Type B pancreatic cell (in vitro differentiated cells): ENCODE data around the gene NOCT. TPM values are rescaled to one million over a fixed set of nuclear protein-coding genes. Genes with fewer than 3 reads are reported as not detected.
"Not testable (repeated sequence)": the region's sequence is repeated elsewhere in the genome, so short reads cannot be mapped to it uniquely, and the experiment has no call there.

ENCODE experiments used
- DNase-seq: peaks from one replicate; pipeline ENCODE4 v3.0.0; 2021; ENCODE audit warnings: mixed read lengths; ENCODE audit not compliant: unreplicated experiment; ENCODE audit errors: extremely low spot score
- H3K27ac Mint-ChIP-seq: 2 replicates; pipeline ENCODE4 v1.8.0; 2021; ENCODE audit warnings: mild to moderate bottlenecking, mixed read lengths
- H3K27me3 Mint-ChIP-seq: 2 replicates; pipeline ENCODE4 v1.8.0; 2021; ENCODE audit warnings: mixed read lengths
- H3K36me3 Mint-ChIP-seq: 2 replicates; pipeline ENCODE4 v1.8.0; 2021; ENCODE audit warnings: mixed read lengths
- H3K4me1 Mint-ChIP-seq: one replicate; pipeline ENCODE4 v1.8.0; 2021; ENCODE audit warnings: mixed read lengths; ENCODE audit not compliant: unreplicated experiment
- H3K4me3 Mint-ChIP-seq: 2 replicates; pipeline ENCODE4 v1.8.0; 2021; ENCODE audit warnings: mild to moderate bottlenecking, mixed read lengths
- H3K9me3 Mint-ChIP-seq: 2 replicates; pipeline ENCODE4 v1.8.0; 2021; ENCODE audit warnings: mixed read lengths
- CTCF ChIP-seq: fragments of 200-600 bp; sonication (generic); conservative IDR thresholded peaks from 2 replicates; pipeline ENCODE4 v1.5.0; 2021; ENCODE audit warnings: antibody characterized with exemption, mild to moderate bottlenecking
- total RNA-seq: library from RNA; stranded (reverse); gene quantifications from 2 replicates; pipeline ENCODE4 v1.2.1, GENCODE V29; 2021; ENCODE audit warnings: low replicate concordance

NOCT gene
- total RNA-seq, 1 donor from 2014 or later = 9.2 TPM

GRCh38 chr4:139015948-139016471, 429 bp downstream of the NOCT start:
- DNase-seq = no peak
- Mint-ChIP-seq H3K4me1 (peaks cover 43% of the 10 kb centered on the region), H3K36me3 (no peaks in the 10 kb centered on the region)

GRCh38 chr4:139017861-139018260, 2.3 kb downstream of the NOCT start:
- TF ChIP-seq CTCF = no peak
- no peaks in the 10 kb centered on the region for H3K36me3 Mint-ChIP-seq
- no peak overlapping the region for H3K27ac Mint-ChIP-seq
- H3K4me3 Mint-ChIP-seq = peak overlapping the region; percentile 62
- no peaks in the 10 kb centered on the region for H3K27me3 Mint-ChIP-seq
- no peak for DNase-seq
- H3K9me3 Mint-ChIP-seq = no peaks in the 10 kb centered on the region
- peaks cover 43% of the 10 kb centered on the region for H3K4me1 Mint-ChIP-seq

More at GRCh38 chr4:139015948-139016471, 429 bp downstream of the NOCT start:
- no peak for TF ChIP-seq CTCF
- Mint-ChIP-seq H3K27me3 (no peaks in the 10 kb centered on the region), H3K27ac (peak overlapping the region; percentile 93), H3K4me3 (peak overlapping the region; percentile 96), H3K9me3 (peaks cover 4% of the 10 kb centered on the region)

- no peak for DNase-seq
- H3K9me3 Mint-ChIP-seq = no peaks in the 10 kb centered on the region
- peaks cover 43% of the 10 kb centered on the region for H3K4me1 Mint-ChIP-seq
- H3K27ac Mint-ChIP-seq = peak overlapping the region; percentile 52
- peaks cover 3% of the 10 kb centered on the region for H3K36me3 Mint-ChIP-seq
- no peaks in the 10 kb centered on the region for H3K27me3 Mint-ChIP-seq
- H3K4me3 Mint-ChIP-seq = peak overlapping the region; percentile 62
- TF ChIP-seq CTCF = no peak
Measured at GRCh38 chr4:139018501-139018900, 2.9 kb downstream of the NOCT start.

- no peak for DNase-seq
- Mint-ChIP-seq H3K4me3 (peak overlapping the region; percentile 62), H3K36me3 (peaks cover 3% of the 10 kb centered on the region), H3K27me3 (no peaks in the 10 kb centered on the region), H3K4me1 (peaks cover 38% of the 10 kb centered on the region), H3K27ac (peak overlapping the region; percentile 52), H3K9me3 (no peaks in the 10 kb centered on the region)
- TF ChIP-seq CTCF = no peak
Measured at GRCh38 chr4:139018971-139019758, 3.6 kb downstream of the NOCT start.

GRCh38 chr4:139020384-139020783, 4.8 kb downstream of the NOCT start:
- Mint-ChIP-seq H3K36me3 (peaks cover 8% of the 10 kb centered on the region), H3K4me1 (peaks cover 30% of the 10 kb centered on the region), H3K4me3 (peak overlapping the region; percentile 7), H3K27ac (no peak overlapping the region), H3K27me3 (no peaks in the 10 kb centered on the region), H3K9me3 (no peaks in the 10 kb centered on the region)
- DNase-seq = no peak
- TF ChIP-seq CTCF = no peak

GRCh38 chr4:139021071-139021470, 5.5 kb downstream of the NOCT start:
- H3K4me3 Mint-ChIP-seq, DNase-seq, H3K9me3 Mint-ChIP-seq, H3K36me3 Mint-ChIP-seq, H3K27ac Mint-ChIP-seq, H3K27me3 Mint-ChIP-seq: not testable (repeated sequence)
- peaks cover 29% of the 10 kb centered on the region for H3K4me1 Mint-ChIP-seq
